WTC11 (cell line): Measurements from ENCODE around the gene ADH5. TPM values are rescaled to one million over a fixed set of nuclear protein-coding genes. Genes with fewer than 3 reads are reported as not detected.
"Not testable (repeated sequence)": the region's sequence is repeated elsewhere in the genome, so short reads cannot be mapped to it uniquely, and the experiment has no call there.

Experiments
- ATAC-seq: fragments of 200-7000 bp; cut with Tn5 transposase; 2 replicates; pipeline ENCODE4 v1.10.0; 2021; ENCODE audit warnings: mild to moderate bottlenecking, moderate library complexity
- CTCF ChIA-PET: fragments of 300-600 bp; sonication (Branson Sonifier 250); formaldehyde crosslinking; loops from one replicate; lab custom pipeline; 2021; ENCODE audit warnings: antibody characterized with exemption; lab: Charles Lee
- POLR2A ChIA-PET: fragments of 350-600 bp; sonication (Branson Sonifier 250); formaldehyde crosslinking; loops from one replicate; lab custom pipeline; 2021; ENCODE audit warnings: antibody characterized with exemption; lab: Charles Lee
- DNase-seq: peaks from one replicate; pipeline ENCODE4 v3.0.0; 2021; ENCODE audit warnings: low spot score
- H3K27ac Mint-ChIP-seq: 2 replicates; pipeline ENCODE4 v1.8.0; 2021; ENCODE audit warnings: mixed read lengths
- H3K27me3 Mint-ChIP-seq: 2 replicates; pipeline ENCODE4 v1.8.0; 2021; ENCODE audit warnings: low read depth, mild to moderate bottlenecking, moderate library complexity, mixed read lengths
- H3K36me3 Mint-ChIP-seq: 2 replicates; pipeline ENCODE4 v1.8.0; 2021; ENCODE audit warnings: mixed read lengths
- H3K4me1 Mint-ChIP-seq: 2 replicates; pipeline ENCODE4 v1.8.0; 2022; ENCODE audit warnings: mixed read lengths
- H3K4me3 Mint-ChIP-seq: 2 replicates; pipeline ENCODE4 v1.8.0; 2021; ENCODE audit warnings: mild to moderate bottlenecking, moderate library complexity, mixed read lengths
- H3K9me3 Mint-ChIP-seq: 2 replicates; pipeline ENCODE4 v1.8.0; 2021; ENCODE audit warnings: mixed read lengths
- ATF6 ChIP-seq: sonication (generic); formaldehyde crosslinking; IDR thresholded peaks from 2 replicates; pipeline ENCODE4 v1.8.1; 2023; ENCODE audit warnings: mild to moderate bottlenecking, missing genetic modification reagents
- CBFB ChIP-seq: sonication (generic); formaldehyde crosslinking; IDR thresholded peaks from 2 replicates; pipeline ENCODE4 v1.8.1; 2022; ENCODE audit warnings: mild to moderate bottlenecking, low read depth, missing genetic modification reagents
- CDX4 ChIP-seq: fragments of 250-450 bp; sonication (Bioruptor Pico); IDR thresholded peaks from 2 replicates; pipeline ENCODE4 v1.9.0; 2021; ENCODE audit warnings: moderate library complexity, mild to moderate bottlenecking, inconsistent platforms, borderline replicate concordance
- ELF4 ChIP-seq: sonication (generic); formaldehyde crosslinking; IDR thresholded peaks from 2 replicates; pipeline ENCODE4 v1.8.1; 2022; ENCODE audit warnings: low read depth, mild to moderate bottlenecking, moderate library complexity, missing genetic modification reagents
- MYBL2 ChIP-seq: sonication (generic); formaldehyde crosslinking; IDR thresholded peaks from 2 replicates; pipeline ENCODE4 v1.8.1; 2023; ENCODE audit warnings: mild to moderate bottlenecking, moderate library complexity, missing genetic modification reagents
- NR1H2 ChIP-seq: sonication (generic); formaldehyde crosslinking; IDR thresholded peaks from 2 replicates; pipeline ENCODE4 v1.9.0; 2021; ENCODE audit warnings: mild to moderate bottlenecking, moderate library complexity, missing genetic modification reagents
- NR2C2 ChIP-seq: sonication (generic); formaldehyde crosslinking; IDR thresholded peaks from 2 replicates; pipeline ENCODE4 v1.8.0; 2022; ENCODE audit warnings: mild to moderate bottlenecking, missing genetic modification reagents
- OVOL2 ChIP-seq: fragments of 250-450 bp; sonication (Bioruptor Pico); IDR thresholded peaks from 2 replicates; pipeline ENCODE4 v1.9.0; 2021; ENCODE audit warnings: mild to moderate bottlenecking, borderline replicate concordance
- ZBTB43 ChIP-seq: sonication (generic); formaldehyde crosslinking; IDR thresholded peaks from 2 replicates; pipeline ENCODE4 v1.8.1; 2023; ENCODE audit warnings: mild to moderate bottlenecking, missing genetic modification reagents
- ZNF232 ChIP-seq: sonication (generic); formaldehyde crosslinking; IDR thresholded peaks from 2 replicates; pipeline ENCODE4 v1.8.0; 2022; ENCODE audit warnings: mild to moderate bottlenecking, missing genetic modification reagents
- ZNF512 ChIP-seq: sonication (generic); formaldehyde crosslinking; IDR thresholded peaks from 2 replicates; pipeline ENCODE4 v1.8.1; 2022; ENCODE audit warnings: missing genetic modification reagents, borderline replicate concordance
- total RNA-seq: library from RNA; stranded (reverse); gene quantifications from 3 replicates; pipeline ENCODE4 v1.2.3, GENCODE V29; 2021
- TF ChIP-seq, protein P1 (sequence below): sonication (generic); formaldehyde crosslinking; IDR thresholded peaks from 2 replicates; pipeline ENCODE4 v1.8.0; 2022; ENCODE audit warnings: mild to moderate bottlenecking, missing genetic modification reagents
- TF ChIP-seq, protein P2 (sequence below): fragments of 250-450 bp; sonication (Bioruptor Pico); IDR thresholded peaks from 2 replicates; pipeline ENCODE4 v1.8.0; 2021; ENCODE audit warnings: mild to moderate bottlenecking
- TF ChIP-seq, protein P3 (sequence below): sonication (generic); formaldehyde crosslinking; IDR thresholded peaks from 2 replicates; pipeline ENCODE4 v1.8.0; 2022; ENCODE audit warnings: mild to moderate bottlenecking, missing genetic modification reagents
- TF ChIP-seq, protein P4 (sequence below): sonication (generic); formaldehyde crosslinking; IDR thresholded peaks from 2 replicates; pipeline ENCODE4 v1.8.1; 2022; ENCODE audit warnings: mild to moderate bottlenecking, moderate library complexity, missing genetic modification reagents
- TF ChIP-seq, protein P5 (sequence below): fragments of 250-450 bp; sonication (Bioruptor Pico); IDR thresholded peaks from 2 replicates; pipeline ENCODE4 v2.1.2; 2022; ENCODE audit warnings: mild to moderate bottlenecking, moderate library complexity

Gene ADH5
- total RNA-seq, 1 experiment from 2014 or later, result 244 TPM

DNA sequence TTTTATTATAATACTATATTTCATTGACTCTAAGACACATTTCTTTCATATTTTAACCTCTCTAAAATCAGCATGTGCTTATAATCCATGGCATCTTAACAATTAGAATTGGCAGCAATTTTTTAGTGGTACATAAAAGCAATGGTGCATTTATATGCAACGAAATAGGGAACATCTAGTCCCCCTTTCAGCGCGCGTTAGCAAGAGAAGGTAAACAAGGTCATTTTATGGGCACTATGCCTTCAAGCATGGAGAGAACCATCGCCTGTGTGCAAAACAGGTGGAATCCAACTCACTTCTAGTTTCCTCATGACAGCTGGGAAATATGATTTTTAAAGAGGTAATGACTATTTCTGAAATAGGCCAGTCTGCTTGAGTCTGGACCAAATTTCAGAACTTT, 6.4 kb downstream of the ADH5 start:
- DNase-seq, result no peak
- H3K4me3 Mint-ChIP-seq, result no peak overlapping the region
- ATAC-seq, result no peak
- peaks cover 8% of the 10 kb centered on the region for H3K4me1 Mint-ChIP-seq
- H3K36me3 Mint-ChIP-seq, result peaks cover 82% of the 10 kb centered on the region
- H3K27ac Mint-ChIP-seq, result no peak overlapping the region
- TF ChIP-seq ZNF512 (CRISPR knock-in tag) (no peak), ATF6 (CRISPR knock-in tag) (no peak), ZBTB43 (CRISPR knock-in tag) (no peak), ZNF232 (CRISPR knock-in tag) (no peak), OVOL2 (CRISPR knock-in tag) (no peak), ELF4 (CRISPR knock-in tag) (no peak), NR2C2 (CRISPR knock-in tag) (no peak), NR1H2 (CRISPR knock-in tag) (no peak), CDX4 (CRISPR knock-in tag) (no peak), CBFB (CRISPR knock-in tag) (no peak), MYBL2 (CRISPR knock-in tag) (no peak)
- TF ChIP-seq, protein P1, sequence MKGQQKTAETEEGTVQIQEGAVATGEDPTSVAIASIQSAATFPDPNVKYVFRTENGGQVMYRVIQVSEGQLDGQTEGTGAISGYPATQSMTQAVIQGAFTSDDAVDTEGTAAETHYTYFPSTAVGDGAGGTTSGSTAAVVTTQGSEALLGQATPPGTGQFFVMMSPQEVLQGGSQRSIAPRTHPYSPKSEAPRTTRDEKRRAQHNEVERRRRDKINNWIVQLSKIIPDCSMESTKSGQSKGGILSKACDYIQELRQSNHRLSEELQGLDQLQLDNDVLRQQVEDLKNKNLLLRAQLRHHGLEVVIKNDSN (CRISPR knock-in tag), result no peak
- TF ChIP-seq, protein P2, sequence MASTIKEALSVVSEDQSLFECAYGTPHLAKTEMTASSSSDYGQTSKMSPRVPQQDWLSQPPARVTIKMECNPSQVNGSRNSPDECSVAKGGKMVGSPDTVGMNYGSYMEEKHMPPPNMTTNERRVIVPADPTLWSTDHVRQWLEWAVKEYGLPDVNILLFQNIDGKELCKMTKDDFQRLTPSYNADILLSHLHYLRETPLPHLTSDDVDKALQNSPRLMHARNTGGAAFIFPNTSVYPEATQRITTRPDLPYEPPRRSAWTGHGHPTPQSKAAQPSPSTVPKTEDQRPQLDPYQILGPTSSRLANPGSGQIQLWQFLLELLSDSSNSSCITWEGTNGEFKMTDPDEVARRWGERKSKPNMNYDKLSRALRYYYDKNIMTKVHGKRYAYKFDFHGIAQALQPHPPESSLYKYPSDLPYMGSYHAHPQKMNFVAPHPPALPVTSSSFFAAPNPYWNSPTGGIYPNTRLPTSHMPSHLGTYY (CRISPR knock-in tag), result no peak
- TF ChIP-seq, protein P3, sequence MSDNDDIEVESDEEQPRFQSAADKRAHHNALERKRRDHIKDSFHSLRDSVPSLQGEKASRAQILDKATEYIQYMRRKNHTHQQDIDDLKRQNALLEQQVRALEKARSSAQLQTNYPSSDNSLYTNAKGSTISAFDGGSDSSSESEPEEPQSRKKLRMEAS, result no peak
- TF ChIP-seq, protein P4, sequence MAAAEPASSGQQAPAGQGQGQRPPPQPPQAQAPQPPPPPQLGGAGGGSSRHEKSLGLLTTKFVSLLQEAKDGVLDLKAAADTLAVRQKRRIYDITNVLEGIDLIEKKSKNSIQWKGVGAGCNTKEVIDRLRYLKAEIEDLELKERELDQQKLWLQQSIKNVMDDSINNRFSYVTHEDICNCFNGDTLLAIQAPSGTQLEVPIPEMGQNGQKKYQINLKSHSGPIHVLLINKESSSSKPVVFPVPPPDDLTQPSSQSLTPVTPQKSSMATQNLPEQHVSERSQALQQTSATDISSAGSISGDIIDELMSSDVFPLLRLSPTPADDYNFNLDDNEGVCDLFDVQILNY, result no peak
- TF ChIP-seq, protein P5, sequence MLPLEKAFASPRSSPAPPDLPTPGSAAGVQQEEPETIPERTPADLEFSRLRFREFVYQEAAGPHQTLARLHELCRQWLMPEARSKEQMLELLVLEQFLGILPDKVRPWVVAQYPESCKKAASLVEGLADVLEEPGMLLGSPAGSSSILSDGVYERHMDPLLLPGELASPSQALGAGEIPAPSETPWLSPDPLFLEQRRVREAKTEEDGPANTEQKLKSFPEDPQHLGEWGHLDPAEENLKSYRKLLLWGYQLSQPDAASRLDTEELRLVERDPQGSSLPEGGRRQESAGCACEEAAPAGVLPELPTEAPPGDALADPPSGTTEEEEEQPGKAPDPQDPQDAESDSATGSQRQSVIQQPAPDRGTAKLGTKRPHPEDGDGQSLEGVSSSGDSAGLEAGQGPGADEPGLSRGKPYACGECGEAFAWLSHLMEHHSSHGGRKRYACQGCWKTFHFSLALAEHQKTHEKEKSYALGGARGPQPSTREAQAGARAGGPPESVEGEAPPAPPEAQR, result no peak
- H3K27me3 Mint-ChIP-seq, result no peaks in the 10 kb centered on the region
- H3K9me3 Mint-ChIP-seq, result no peaks in the 10 kb centered on the region
- CTCF ChIA-PET, result no interaction called here
- POLR2A ChIA-PET, result no interaction called here

GRCh38 chr4:99080869-99081268, 7.7 kb downstream of the ADH5 start:
- not testable (repeated sequence) for H3K9me3 Mint-ChIP-seq

More at GRCh38 chr4:99080869-99081268, 7.7 kb downstream of the ADH5 start:
- not testable (repeated sequence) for H3K27ac Mint-ChIP-seq, ATAC-seq, H3K27me3 Mint-ChIP-seq, H3K4me3 Mint-ChIP-seq, DNase-seq, H3K4me1 Mint-ChIP-seq
- ChIA-PET POLR2A (interaction anchor here (0.6 kb wide), 1 partner anchor 83 kb away, joined by 4 read pairs; no protein-coding TSS in a partner anchor), CTCF (interaction anchor here (1.0 kb wide), 1 partner anchor 25 kb away, joined by 4 read pairs; no protein-coding TSS in a partner anchor)
- peaks cover 90% of the 10 kb centered on the region for H3K36me3 Mint-ChIP-seq
